DOHH2 (cell line): ENCODE measurements around the gene SKIC8.

Experiments used
- H3F3A ChIP-seq: fragments of 200-600 bp; sonication (generic), shearing (Covaris generic); 2 replicates; pipeline ENCODE4 v1.6.0; 2016; ENCODE audit warnings: antibody characterized with exemption, mild to moderate bottlenecking; ENCODE audit not compliant: control insufficient read depth, insufficient read depth
- H3K27ac ChIP-seq: fragments of 200-600 bp; sonication (generic); 2 replicates; pipeline ENCODE4 v1.5.1; 2014; ENCODE audit warnings: low read depth, mild to moderate bottlenecking, low read length, moderate library complexity
- H3K27me3 ChIP-seq: fragments of 200-600 bp; sonication (generic); 2 replicates; pipeline ENCODE4 v1.6.1; 2014; ENCODE audit warnings: mild to moderate bottlenecking, low read length, mixed read lengths; ENCODE audit not compliant: control insufficient read depth
- H3K36me3 ChIP-seq: fragments of 200-600 bp; sonication (generic); 2 replicates; pipeline ENCODE4 v1.6.1; 2014; ENCODE audit warnings: mild to moderate bottlenecking, low read length, moderate library complexity, mixed read lengths; ENCODE audit not compliant: control insufficient read depth
- H3K4me1 ChIP-seq: fragments of 200-600 bp; sonication (generic); 2 replicates; pipeline ENCODE4 v1.6.1; 2014; ENCODE audit warnings: mild to moderate bottlenecking, low read length, mixed read lengths; ENCODE audit not compliant: control insufficient read depth
- H3K4me2 ChIP-seq: fragments of 200-600 bp; sonication (generic); 2 replicates; pipeline ENCODE4 v1.6.0; 2014; ENCODE audit warnings: mild to moderate bottlenecking, low read length, moderate library complexity
- H3K4me3 ChIP-seq: fragments of 200-600 bp; sonication (generic); 2 replicates; pipeline ENCODE4 v1.5.1; 2014; ENCODE audit warnings: mild to moderate bottlenecking, low read length, mixed read lengths
- H3K79me2 ChIP-seq: fragments of 200-600 bp; sonication (generic); 2 replicates; pipeline ENCODE4 v1.6.1; 2014; ENCODE audit warnings: mild to moderate bottlenecking, low read length, mixed read lengths; ENCODE audit not compliant: control insufficient read depth
- H3K9me2 ChIP-seq: fragments of 200-600 bp; sonication (generic); replicated peaks from 2 replicates; pipeline ENCODE4 v1.6.1; 2014; ENCODE audit warnings: mild to moderate bottlenecking, low read length, mixed read lengths; ENCODE audit not compliant: control insufficient read depth
- H3K9me3 ChIP-seq: fragments of 200-600 bp; sonication (generic); 2 replicates; pipeline ENCODE4 v1.6.1; 2014; ENCODE audit warnings: antibody characterized with exemption, low read length, mixed read lengths; ENCODE audit not compliant: control insufficient read depth, insufficient read depth
- H4K20me1 ChIP-seq: fragments of 200-600 bp; sonication (generic); 2 replicates; pipeline ENCODE4 v1.6.0; 2014; ENCODE audit warnings: low read depth, mild to moderate bottlenecking, antibody characterized with exemption, low read length, moderate library complexity; ENCODE audit not compliant: control insufficient read depth, insufficient read depth
- CTCF ChIP-seq: fragments of 200-600 bp; sonication (generic); IDR thresholded peaks from one replicate; pipeline ENCODE4 v1.5.1; 2014; ENCODE audit warnings: antibody characterized with exemption, mild to moderate bottlenecking, low read depth, low read length; ENCODE audit not compliant: poor library complexity, severe bottlenecking
- EZH2phosphoT487 ChIP-seq: fragments of 200-600 bp; sonication (generic); IDR thresholded peaks from 2 replicates; pipeline ENCODE4 v1.6.1; 2017; ENCODE audit warnings: borderline replicate concordance, mild to moderate bottlenecking, antibody characterized with exemption, low read length, moderate library complexity, mixed read lengths

The SKIC8 gene

GRCh38 chr15:78320183-78320582, 20.8 kb upstream of the SKIC8 start:
- H3K79me2 ChIP-seq = no peaks in the 10 kb centered on the region
- H3F3A ChIP-seq = no peaks in the 10 kb centered on the region
- H3K27ac ChIP-seq = no peak overlapping the region
- no peaks in the 10 kb centered on the region for H3K9me3 ChIP-seq
- H3K4me2 ChIP-seq = no peak overlapping the region
- no peaks in the 10 kb centered on the region for H3K9me2 ChIP-seq
- no peak for TF ChIP-seq CTCF
- no peak overlapping the region for H3K4me3 ChIP-seq
- peaks cover 2% of the 10 kb centered on the region; the same call in 1 of the 2 replicates for H3K27me3 ChIP-seq
- no peaks in the 10 kb centered on the region for H4K20me1 ChIP-seq
- no peaks in the 10 kb centered on the region for H3K36me3 ChIP-seq
- no peaks in the 10 kb centered on the region for H3K4me1 ChIP-seq

DNA sequence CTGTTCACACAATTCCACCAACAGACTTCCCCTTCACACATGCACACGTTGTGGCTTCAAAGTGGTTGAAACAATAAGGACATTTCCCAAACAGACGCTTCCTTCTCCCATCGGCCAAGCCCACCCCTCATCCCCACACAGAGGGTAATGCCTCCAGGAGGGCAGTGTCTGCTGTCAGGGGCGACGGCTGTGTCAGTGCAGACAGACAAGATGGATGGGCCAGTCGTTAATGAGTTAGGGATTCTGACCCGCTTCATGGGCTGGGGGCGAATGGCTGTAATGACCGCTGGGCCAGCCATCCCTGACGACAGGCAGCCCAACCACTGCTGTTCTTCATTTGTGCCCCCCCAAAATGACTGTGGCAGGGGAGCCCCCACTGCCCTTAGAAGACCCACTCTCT, 20.2 kb upstream of the SKIC8 start:
- no peak overlapping the region for H3K27ac ChIP-seq
- TF ChIP-seq CTCF (no peak), EZH2phosphoT487 (no peak)
- H4K20me1 ChIP-seq = no peaks in the 10 kb centered on the region
- no peaks in the 10 kb centered on the region for H3K79me2 ChIP-seq
- H3K4me2 ChIP-seq = no peak overlapping the region
- H3K36me3 ChIP-seq = no peaks in the 10 kb centered on the region
- H3K9me3 ChIP-seq = no peaks in the 10 kb centered on the region
- no peaks in the 10 kb centered on the region for H3K4me1 ChIP-seq
- no peaks in the 10 kb centered on the region for H3F3A ChIP-seq
- H3K4me3 ChIP-seq = no peak overlapping the region
- H3K27me3 ChIP-seq = no peaks in the 10 kb centered on the region; the same call in 1 of the 2 replicates
- H3K9me2 ChIP-seq = no peaks in the 10 kb centered on the region

GRCh38 chr15:78317145-78317836, 17.9 kb upstream of the SKIC8 start:
- Histone ChIP-seq H3F3A (no peaks in the 10 kb centered on the region), H3K27ac (no peak overlapping the region), H3K4me3 (no peak overlapping the region), H4K20me1 (no peaks in the 10 kb centered on the region), H3K79me2 (no peaks in the 10 kb centered on the region), H3K4me2 (no peak overlapping the region), H3K9me2 (no peaks in the 10 kb centered on the region), H3K27me3 (no peaks in the 10 kb centered on the region), H3K4me1 (no peaks in the 10 kb centered on the region), H3K9me3 (no peaks in the 10 kb centered on the region), H3K36me3 (no peaks in the 10 kb centered on the region)
- no peak for TF ChIP-seq EZH2phosphoT487

DNA sequence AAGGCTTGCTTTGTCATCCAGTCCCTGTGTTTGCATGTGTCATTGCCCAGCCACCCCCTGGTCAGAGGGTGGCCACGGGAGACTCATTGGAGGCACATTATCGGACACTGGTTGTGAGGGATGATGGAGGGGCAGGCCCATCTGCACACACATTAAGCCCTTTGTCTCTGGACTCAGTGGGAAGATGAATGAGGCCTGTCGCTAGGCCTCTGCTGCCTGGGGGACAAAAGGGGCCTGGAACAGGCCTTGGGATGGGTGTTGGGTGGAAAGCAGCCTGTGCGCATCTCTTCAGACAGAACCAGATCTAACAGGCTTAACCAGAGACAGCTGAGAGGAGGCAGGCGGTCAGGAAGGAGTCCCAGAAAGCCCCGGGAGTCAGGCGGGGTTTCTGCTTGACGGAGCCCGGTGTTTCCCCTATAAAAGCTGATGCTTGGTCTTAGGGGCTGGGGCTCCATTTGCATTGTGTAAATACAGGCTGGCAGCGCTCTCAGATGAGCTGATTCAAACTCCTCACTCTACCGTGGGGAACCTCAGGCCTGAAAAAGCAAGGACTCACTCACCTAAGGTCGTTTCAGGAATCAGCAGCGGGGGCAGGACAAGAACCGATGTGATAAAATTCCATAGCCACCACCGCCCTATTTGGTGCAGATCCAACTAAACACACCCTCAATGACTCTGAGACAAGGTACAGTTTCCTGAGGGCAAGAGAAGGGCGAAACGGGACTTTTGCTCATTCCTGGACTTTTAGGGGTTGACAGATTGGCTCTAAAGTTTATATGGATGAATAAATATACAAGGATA, 17.1 kb upstream of the SKIC8 start:
- Histone ChIP-seq H3K27me3 (no peaks in the 10 kb centered on the region), H3K36me3 (no peaks in the 10 kb centered on the region), H3K9me3 (no peaks in the 10 kb centered on the region), H3K79me2 (no peaks in the 10 kb centered on the region), H3K9me2 (no peaks in the 10 kb centered on the region), H3K4me1 (no peaks in the 10 kb centered on the region), H4K20me1 (no peaks in the 10 kb centered on the region), H3K27ac (no peak overlapping the region), H3F3A (no peaks in the 10 kb centered on the region), H3K4me2 (no peak overlapping the region), H3K4me3 (no peak overlapping the region)
- no peak for TF ChIP-seq CTCF
